Brain microvascular endothelial cell (primary cell): ENCODE measurements around the gene SMAD1.
"Not testable (repeated sequence)": the region's sequence is repeated elsewhere in the genome, so short reads cannot be mapped to it uniquely, and the experiment has no call there.

Source experiments
- DNase-seq: peaks from one replicate; pipeline ENCODE4 v3.0.0-alpha.2; 2020
- H3K27ac ChIP-seq: fragments of 250-450 bp; sonication (Bioruptor Pico); 2 replicates; pipeline ENCODE4 v1.5.1; 2020; ENCODE audit warnings: mild to moderate bottlenecking, moderate library complexity
- H3K27me3 ChIP-seq: fragments of 250-450 bp; sonication (Bioruptor Pico); replicated peaks from 2 replicates; pipeline ENCODE4 v1.5.1; 2020; ENCODE audit warnings: mild to moderate bottlenecking
- H3K36me3 ChIP-seq: fragments of 250-450 bp; sonication (Bioruptor Pico); replicated peaks from 2 replicates; pipeline ENCODE4 v1.5.1; 2020; ENCODE audit warnings: mild to moderate bottlenecking
- H3K4me3 ChIP-seq: 2 replicates; pipeline ENCODE4 v1.5.1; 2011; ENCODE audit warnings: low read depth, mild to moderate bottlenecking, control low read depth, low read length, moderate library complexity
- in situ Hi-C: cut with HindIII; loops from 2 replicates; pipeline ENCODE4 v1.10.0; 2017; ENCODE audit warnings: low sequenced_read_pairs, low pct_ligation_motif_present
- TF ChIP-seq, protein P1 (sequence below): IDR thresholded peaks from 2 replicates; pipeline ENCODE4 v1.5.1; 2011; ENCODE audit warnings: low read depth, mild to moderate bottlenecking, moderate library complexity, low read length, control low read depth, inconsistent platforms; ENCODE audit errors: missing control alignments

SMAD1 gene

DNA sequence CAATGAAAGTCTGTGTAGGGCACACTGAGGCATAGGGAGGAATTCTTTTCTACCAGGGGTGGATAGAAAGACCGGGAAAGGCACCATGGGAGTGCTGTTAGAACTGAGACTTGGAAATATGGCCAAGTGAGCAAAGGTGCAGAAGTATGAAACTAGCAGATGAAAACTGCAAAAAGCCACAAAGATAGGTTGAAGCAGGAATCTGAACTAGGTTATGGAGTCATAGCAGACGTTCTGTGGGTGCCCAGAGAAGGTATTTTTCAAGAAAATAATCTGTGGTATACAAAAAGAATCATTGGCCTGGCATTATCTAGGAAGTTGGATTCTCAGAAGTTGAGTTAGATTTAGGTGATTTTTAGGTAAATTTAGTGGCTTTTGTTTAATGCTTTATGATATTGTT lies 48.5 kb downstream of the SMAD1 start:
- TF ChIP-seq, protein P1, sequence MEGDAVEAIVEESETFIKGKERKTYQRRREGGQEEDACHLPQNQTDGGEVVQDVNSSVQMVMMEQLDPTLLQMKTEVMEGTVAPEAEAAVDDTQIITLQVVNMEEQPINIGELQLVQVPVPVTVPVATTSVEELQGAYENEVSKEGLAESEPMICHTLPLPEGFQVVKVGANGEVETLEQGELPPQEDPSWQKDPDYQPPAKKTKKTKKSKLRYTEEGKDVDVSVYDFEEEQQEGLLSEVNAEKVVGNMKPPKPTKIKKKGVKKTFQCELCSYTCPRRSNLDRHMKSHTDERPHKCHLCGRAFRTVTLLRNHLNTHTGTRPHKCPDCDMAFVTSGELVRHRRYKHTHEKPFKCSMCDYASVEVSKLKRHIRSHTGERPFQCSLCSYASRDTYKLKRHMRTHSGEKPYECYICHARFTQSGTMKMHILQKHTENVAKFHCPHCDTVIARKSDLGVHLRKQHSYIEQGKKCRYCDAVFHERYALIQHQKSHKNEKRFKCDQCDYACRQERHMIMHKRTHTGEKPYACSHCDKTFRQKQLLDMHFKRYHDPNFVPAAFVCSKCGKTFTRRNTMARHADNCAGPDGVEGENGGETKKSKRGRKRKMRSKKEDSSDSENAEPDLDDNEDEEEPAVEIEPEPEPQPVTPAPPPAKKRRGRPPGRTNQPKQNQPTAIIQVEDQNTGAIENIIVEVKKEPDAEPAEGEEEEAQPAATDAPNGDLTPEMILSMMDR = no peak
- H3K27ac ChIP-seq = no peak overlapping the region
- in situ Hi-C loops = no loop called here
- H3K27me3 ChIP-seq = no peaks in the 10 kb centered on the region
- H3K36me3 ChIP-seq = no peaks in the 10 kb centered on the region
- H3K4me3 ChIP-seq = no peak overlapping the region
- DNase-seq = no peak

DNA sequence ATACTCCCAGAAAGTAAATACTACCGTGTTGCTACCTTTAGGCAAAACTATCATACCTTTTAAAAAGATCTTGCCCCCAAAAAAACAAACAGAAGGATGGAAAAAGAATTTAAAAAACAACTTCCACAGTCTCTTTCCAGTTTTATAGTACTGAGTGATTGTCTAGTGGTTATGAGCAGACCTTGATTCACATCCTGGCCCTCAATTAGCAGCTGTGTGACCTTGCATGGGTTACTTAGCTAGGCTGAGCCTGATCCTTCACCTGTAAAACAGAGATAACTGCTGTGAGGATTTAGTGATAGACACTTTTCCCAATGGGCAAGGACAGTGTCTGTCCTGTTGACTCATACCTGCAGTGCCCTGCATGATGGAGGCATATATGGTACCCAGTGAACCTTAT lies 49.0 kb downstream of the SMAD1 start:
- in situ Hi-C loops = no loop called here
- TF ChIP-seq, protein P1 = no peak
- no peak overlapping the region for H3K27ac ChIP-seq
- no peaks in the 10 kb centered on the region for H3K27me3 ChIP-seq
- no peak for DNase-seq
- H3K4me3 ChIP-seq = no peak overlapping the region
- H3K36me3 ChIP-seq = no peaks in the 10 kb centered on the region

DNA sequence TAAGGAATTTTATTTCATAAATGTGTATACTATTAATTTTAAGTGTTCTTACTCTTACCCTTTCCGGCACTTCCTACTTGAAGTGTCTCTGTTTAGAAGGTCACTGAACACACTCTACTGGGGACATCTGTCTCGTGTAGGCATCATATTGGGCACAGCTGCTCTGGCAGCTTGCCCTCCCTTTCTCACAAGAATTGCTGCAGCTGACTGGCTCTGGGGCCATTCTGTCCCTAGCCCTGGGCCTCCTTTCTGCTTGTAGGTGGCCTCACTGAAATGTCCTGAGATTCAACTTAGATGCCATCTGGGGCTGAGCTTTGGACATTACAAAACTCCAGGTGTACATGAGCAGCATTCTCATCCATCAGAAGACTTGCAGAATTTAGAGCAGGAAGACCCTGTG lies 49.6 kb downstream of the SMAD1 start:
- H3K27ac ChIP-seq = no peak overlapping the region
- H3K36me3 ChIP-seq = no peaks in the 10 kb centered on the region
- H3K27me3 ChIP-seq = no peaks in the 10 kb centered on the region
- in situ Hi-C loops = no loop called here
- DNase-seq = no peak
- no peak overlapping the region for H3K4me3 ChIP-seq
- TF ChIP-seq, protein P1 = no peak

DNA sequence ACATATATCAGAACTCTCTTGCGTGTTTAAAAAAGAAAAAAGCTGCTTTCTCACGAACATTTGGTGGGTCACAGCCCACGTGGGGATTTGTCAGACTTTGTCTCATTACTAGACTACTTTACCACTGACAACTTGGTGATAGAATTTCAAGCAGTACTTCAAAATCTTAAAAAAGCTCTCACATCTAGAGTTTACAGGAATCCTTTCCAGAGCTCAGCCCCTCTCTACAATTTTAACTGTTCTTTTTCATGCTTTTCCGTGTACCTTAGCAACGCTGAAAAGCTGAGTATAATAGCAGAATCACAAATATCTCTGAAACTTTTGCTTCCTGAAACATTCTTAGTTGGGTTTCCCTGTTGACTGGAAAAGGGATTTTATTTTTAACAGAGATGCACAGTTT lies 50.2 kb downstream of the SMAD1 start:
- TF ChIP-seq, protein P1 = no peak
- no peak overlapping the region for H3K4me3 ChIP-seq
- DNase-seq = no peak
- no peaks in the 10 kb centered on the region for H3K27me3 ChIP-seq
- H3K36me3 ChIP-seq = no peaks in the 10 kb centered on the region
- in situ Hi-C loops = no loop called here
- no peak overlapping the region for H3K27ac ChIP-seq

DNA sequence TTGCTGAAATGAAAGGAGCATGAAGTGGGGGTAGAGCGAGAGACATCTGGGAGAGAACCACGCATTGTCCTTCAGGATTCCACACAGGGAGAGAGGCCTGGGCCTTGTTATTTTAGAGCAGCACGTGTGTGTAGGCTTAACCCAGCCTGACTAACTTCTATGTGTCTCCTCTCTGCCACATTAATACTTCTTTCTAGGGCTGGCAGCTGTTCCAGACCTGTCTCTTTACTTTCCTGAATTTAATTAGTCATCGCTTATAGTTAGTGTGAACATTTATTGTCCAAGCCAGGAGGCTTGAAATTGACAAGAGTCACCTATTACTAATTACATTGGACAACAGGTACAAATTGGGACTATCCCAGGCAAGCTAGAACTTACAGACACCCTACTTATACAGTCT lies 51.3 kb downstream of the SMAD1 start:
- in situ Hi-C loops = no loop called here
- Histone ChIP-seq H3K27me3 (no peaks in the 10 kb centered on the region), H3K27ac (no peak overlapping the region), H3K36me3 (no peaks in the 10 kb centered on the region), H3K4me3 (no peak overlapping the region)
- DNase-seq = no peak
- TF ChIP-seq, protein P1 = no peak

DNA sequence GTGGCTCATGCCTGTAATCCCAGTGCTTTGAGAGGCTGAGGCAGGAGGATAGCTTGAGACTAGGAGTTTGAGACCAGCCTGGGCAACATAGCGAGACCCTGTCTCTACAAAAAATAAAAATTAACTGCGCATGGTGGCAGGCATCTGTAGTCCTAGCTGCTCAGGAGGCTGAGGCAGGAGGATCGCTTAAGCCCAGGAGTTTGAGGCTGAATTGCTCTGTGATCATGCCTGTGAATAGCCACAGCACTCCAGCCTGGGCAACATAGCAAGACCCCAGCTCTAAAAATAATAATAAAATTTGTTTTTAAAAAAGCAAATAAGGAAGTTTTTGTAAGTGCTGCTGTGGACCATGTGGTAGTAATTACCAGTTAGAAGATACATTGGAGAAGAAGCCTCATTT lies 51.8 kb downstream of the SMAD1 start:
- DNase-seq, H3K27me3 ChIP-seq, H3K27ac ChIP-seq, H3K36me3 ChIP-seq, in situ Hi-C loops, H3K4me3 ChIP-seq: not testable (repeated sequence)
